GDM1 (cell line): Measurements from ENCODE around the gene PPP2R3A.
A peak's percentile ranks its signal among the peaks of the same experiment; 100 is the strongest.

ENCODE experiments used
- DNase-seq: peaks from one replicate; lab custom pipeline; 2025; lab: John Stamatoyannopoulos, UW

The PPP2R3A gene

GRCh38 chr3:136195258-136196063 is 229.9 kb downstream of the PPP2R3A start:
- DNase-seq: peak; percentile 78

- DNase-seq: no peak
These were observed 230.5 kb downstream of the PPP2R3A start, which contains the start of gene MSL2 for GRCh38 chr3:136196064-136196400. MSL2 (minus strand) TSS chr3:136196335; CDS start chr3:136195113, 1,222 bp downstream.

GRCh38 chr3:136196401-136197158 is 231.1 kb downstream of the PPP2R3A start:
- peak; percentile 100 for DNase-seq

- no peak for DNase-seq
These were observed 231.7 kb downstream of the PPP2R3A start for GRCh38 chr3:136197159-136197793.
